GM12873 (cell line): ENCODE results near the gene HOXB4.

Experiments
- CTCF ChIP-seq: IDR thresholded peaks from 2 replicates; pipeline ENCODE4 v1.5.1; 2012; ENCODE audit warnings: low read depth, mild to moderate bottlenecking, moderate library complexity, low read length, control low read depth; ENCODE audit not compliant: insufficient read depth; ENCODE audit errors: missing control alignments

The HOXB4 gene

GRCh38 chr17:48603959-48604769 lies 26.0 kb upstream of the HOXB4 start:
- no peak for TF ChIP-seq CTCF

- no peak for TF ChIP-seq CTCF
Observed at GRCh38 chr17:48601539-48602425, 23.6 kb upstream of the HOXB4 start.

GRCh38 chr17:48601207-48601538 lies 23.0 kb upstream of the HOXB4 start:
- no peak for TF ChIP-seq CTCF

GRCh38 chr17:48600244-48601098 lies 22.3 kb upstream of the HOXB4 start:
- no peak for TF ChIP-seq CTCF

- TF ChIP-seq CTCF: no peak
Observed at GRCh38 chr17:48599354-48599753, 21.2 kb upstream of the HOXB4 start.

- no peak for TF ChIP-seq CTCF
Observed at GRCh38 chr17:48598736-48599135, 20.6 kb upstream of the HOXB4 start.
